IPS-NIHi7 (cell line): Measurements from ENCODE around the gene CFAP68.

Experiments
- DNase-seq: peaks from one replicate; pipeline ENCODE4 v3.0.0; 2012; ENCODE audit warnings: mixed read lengths; ENCODE audit errors: extremely low spot score

CFAP68 gene, protein sequence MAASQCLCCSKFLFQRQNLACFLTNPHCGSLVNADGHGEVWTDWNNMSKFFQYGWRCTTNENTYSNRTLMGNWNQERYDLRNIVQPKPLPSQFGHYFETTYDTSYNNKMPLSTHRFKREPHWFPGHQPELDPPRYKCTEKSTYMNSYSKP

GRCh38 chr11:111878849-111879636 is at the start of gene CFAP68, which contains the start of gene FDXACB1:
Gene CFAP68, plus strand, starts transcription at chr11:111879541. Its CDS starts 20 bp downstream, at chr11:111879561.
Gene FDXACB1, minus strand, starts transcription at chr11:111879165. Its CDS starts 33 bp downstream, at chr11:111879132.
- peak; percentile 97 for DNase-seq

DNA sequence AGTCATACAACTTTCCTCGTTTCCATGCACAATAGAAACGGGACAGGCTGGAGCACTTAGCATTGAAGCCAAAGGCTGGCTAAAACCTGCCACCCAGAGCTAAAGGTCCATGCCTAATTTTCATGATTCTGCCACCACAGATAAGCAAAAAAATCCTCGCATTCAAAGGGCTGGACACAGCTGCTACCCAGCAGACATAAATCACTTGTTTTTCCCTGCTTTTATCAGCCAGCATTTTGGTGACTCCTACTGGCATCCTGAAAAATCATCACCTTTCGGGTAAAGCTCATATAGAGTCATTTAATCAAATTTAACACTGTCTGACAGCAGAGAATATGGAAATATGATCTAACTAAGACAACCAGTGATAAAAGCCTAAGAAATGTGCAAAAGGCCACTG is 45.8 kb upstream of the CFAP68 start:
- DNase-seq, result no peak

GRCh38 chr11:111834432-111835163 is 44.7 kb upstream of the CFAP68 start:
- DNase-seq, result no peak

DNA sequence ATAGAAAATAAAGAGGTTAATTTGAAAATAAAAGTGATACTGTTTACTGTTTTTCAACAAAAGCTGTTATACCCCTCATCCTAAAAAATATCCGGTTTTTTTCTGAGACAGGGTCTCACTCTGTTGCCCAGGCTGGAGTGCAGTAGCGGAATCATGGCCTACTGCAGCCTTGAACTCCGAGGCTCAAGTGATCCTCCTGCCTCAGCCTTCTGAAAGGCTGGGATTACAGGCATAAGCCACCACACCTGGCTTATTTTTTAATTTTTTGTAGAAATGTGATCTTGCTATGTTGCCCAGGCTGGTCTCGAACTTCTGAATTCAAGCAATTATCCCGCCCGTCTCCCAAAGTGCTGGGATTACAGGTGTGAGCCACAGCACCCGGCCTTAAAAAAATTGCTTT is 43.7 kb upstream of the CFAP68 start:
- no peak for DNase-seq

DNA sequence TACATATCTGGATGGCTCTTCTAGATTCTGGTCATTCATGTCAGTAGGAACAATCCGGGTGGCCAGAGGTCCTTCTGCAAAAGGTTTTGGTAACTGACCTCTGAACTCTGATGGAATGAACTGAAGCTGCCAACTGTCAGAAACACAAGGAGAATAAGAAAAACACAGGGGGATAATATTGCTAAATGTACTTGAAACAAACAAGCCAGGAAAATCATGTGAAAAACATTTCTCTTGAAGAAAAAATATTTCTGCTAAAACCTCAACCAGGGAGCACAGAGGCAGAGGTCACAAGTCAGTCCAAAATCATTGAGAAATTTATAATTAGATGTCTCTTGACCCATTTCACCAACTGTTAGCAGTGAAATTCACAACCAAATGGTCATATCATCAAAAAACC is 43.2 kb upstream of the CFAP68 start:
- DNase-seq, result no peak

- no peak for DNase-seq
These were observed 42.6 kb upstream of the CFAP68 start for GRCh38 chr11:111836721-111837120.

- DNase-seq, result no peak
These were observed 41.9 kb upstream of the CFAP68 start for GRCh38 chr11:111837366-111837891.

- no peak for DNase-seq
These were observed 41.3 kb upstream of the CFAP68 start for GRCh38 chr11:111838054-111838453.

GRCh38 chr11:111840143-111840542 is 39.2 kb upstream of the CFAP68 start:
- DNase-seq, result peak; percentile 30

GRCh38 chr11:111841370-111842053 is 37.8 kb upstream of the CFAP68 start:
- peak; percentile 78 for DNase-seq

GRCh38 chr11:111843661-111844060 is 35.7 kb upstream of the CFAP68 start:
- DNase-seq, result no peak

DNA sequence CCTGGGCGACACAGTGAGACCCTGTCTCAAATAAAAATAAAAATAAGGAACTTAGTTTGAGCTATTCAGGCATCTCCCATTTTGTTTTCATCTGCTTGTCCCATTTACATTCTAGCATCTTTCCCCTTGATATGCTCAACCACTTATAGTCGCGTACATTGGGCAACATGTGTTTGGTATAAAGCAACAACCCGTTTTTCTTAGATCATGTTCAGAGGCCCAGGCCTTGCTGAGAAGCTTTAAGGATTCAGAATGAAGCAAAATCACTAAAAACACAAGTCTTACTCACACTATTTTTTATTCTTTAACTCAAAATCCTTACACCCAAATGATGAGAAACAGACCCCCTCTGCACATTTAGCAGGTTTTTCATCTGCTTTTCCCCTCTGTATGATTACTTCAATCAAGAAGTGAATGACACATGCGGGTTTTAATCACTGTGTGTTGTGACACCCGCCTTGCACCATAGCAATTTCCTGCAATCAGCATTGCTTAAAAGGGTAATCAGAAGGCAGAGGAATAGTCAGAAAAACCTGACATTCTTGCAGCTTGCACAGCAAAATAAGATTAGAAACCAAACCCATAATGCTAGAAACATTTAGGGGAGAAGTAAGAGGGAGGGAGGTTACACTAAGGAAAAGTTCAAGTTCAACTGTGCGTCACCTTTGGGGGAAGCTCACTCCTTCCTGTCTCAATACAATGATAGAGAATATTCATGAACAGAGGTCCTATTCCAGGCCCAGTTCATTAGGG is 33.9 kb upstream of the CFAP68 start:
- DNase-seq, result no peak

DNA sequence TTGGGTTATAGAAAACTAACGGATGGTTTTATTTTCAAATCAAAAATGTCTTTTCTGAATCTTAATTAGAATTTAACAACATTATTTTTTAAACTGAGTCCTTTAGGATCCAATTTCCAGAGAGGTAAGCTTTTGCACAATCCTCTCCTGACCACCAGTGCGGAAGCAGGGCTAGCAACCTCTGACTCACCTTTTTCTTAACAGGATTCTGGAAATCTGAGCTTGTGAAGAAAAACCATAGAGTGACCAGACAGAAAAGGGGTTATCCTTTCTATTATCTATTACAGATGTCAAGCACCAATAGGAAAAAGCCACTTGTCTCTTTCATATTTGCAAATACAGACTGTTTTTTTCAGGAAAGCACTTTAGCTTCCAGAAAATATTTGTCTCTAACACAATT is 33.3 kb upstream of the CFAP68 start:
- no peak for DNase-seq

DNA sequence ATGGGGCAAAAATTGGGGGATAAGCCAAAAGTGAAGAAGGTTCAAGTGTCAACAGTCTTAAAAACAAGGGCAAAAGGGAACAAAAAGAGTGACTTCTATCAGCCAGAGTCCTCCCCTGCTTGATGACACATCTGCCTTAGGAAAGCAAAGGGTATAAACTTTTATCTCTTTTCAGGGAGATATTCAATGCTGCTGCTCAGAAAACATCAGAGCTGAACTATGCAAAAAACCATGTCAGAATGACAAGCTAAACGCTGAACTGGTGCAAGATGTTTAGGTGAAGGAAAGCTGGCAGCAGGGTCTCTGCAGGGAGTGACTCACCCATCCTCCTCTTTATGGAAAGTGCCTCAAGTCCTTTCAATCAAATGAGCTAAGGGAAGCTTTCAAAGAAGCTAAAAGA is 32.7 kb upstream of the CFAP68 start:
- peak; percentile 22 for DNase-seq

DNA sequence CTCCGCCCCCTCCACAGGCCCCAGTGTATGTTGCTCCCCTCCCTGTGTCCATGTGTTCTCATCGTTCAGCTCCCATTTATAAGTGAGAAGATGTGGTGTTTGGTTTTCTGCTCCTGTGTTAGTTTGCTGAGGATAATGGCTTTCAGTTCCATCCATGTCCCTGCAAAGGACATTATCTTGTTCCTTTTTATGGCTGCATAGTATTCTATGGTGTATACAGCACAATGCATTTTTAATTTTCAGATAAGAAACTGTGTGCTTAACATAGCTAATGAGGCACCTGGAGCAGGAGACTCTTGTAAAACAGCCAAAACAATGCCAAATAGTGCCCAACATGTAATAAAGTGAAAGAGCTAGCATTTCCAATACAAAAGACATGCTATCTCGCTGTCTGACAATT is 29.7 kb upstream of the CFAP68 start:
- no peak for DNase-seq

DNA sequence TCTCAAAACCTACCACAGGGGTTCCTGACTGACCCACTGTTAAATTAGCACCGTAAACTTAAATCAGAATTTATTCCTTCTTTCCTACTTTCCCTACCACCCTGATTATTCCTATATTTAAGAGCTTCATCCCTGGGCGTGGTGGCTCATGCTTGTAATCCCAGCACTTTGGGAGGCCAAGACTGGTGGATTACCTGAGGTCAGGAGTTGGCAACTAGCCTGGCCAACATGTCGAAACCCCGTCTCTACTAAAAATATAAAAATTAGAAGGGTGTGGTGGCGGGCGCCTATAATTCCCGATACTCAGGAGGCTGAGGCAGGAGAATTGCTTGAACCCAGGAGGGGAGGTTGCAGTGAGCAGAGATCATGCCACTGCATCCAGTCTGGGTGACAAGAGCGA is 28.3 kb upstream of the CFAP68 start:
- no peak for DNase-seq

GRCh38 chr11:111851636-111852035 is 27.7 kb upstream of the CFAP68 start:
- DNase-seq, result peak; percentile 13

- DNase-seq, result no peak
These were observed 27.2 kb upstream of the CFAP68 start for GRCh38 chr11:111852103-111852502.

DNA sequence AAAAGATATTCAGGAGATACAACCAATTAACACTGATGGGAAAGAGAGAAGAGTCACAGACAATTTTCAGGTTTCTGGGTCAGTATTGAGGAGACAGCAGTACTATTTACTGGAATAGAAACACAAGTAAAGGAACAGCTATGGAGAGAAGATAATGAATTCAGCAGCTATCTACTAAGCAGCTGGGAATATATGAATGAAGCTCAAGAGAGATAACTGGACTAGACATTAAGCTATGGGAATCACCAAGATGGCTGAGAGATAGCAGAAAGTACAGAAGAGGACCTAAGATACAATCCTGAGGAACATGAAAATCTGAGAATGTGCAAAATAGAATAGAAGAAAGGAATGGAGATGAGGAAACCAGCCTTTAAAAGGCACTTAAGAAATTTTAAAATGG is 23.8 kb upstream of the CFAP68 start:
- no peak for DNase-seq

DNA sequence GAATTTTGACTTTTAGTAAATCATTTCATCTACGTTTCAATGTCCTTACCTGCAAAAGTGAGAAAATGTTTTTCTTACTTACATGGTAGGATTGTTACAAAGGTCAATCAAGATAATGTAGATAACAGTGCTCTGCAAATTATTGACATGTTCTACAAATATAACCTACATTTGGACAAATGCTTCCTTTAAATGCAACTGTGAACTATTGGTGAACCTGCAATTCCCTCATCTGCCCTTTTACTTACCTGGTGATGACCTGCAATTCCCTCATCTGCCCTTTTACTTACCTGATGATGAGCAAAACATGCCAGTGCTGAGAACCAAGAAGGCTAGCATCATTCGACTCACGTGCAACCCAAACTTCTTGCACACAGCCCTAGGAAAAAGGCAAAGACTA is 19.1 kb upstream of the CFAP68 start:
- DNase-seq, result no peak

GRCh38 chr11:111870113-111870512 is 9.2 kb upstream of the CFAP68 start:
- no peak for DNase-seq
